BJ (cell line): ENCODE measurements around the gene IL13. TPM values are rescaled to one million over a fixed set of nuclear protein-coding genes. Genes with fewer than 3 reads are reported as not detected.

Source experiments
- CTCF ChIA-PET: fragments of 350-600 bp; formaldehyde crosslinking; extraction: SDS; loops from one replicate; lab custom pipeline; 2021; ENCODE audit warnings: antibody characterized with exemption, inconsistent platforms; lab: Yijun Ruan, JAX
- POLR2A ChIA-PET: fragments of 300-600 bp; sonication (Branson Sonifier 250); formaldehyde crosslinking; extraction: SDS; loops from one replicate; lab custom pipeline; 2021; ENCODE audit warnings: antibody characterized with exemption; lab: Charles Lee
- DNase-seq: peaks from one replicate; pipeline ENCODE4 v3.0.0-alpha.2; 2011; ENCODE audit warnings: low read depth
- H3K27me3 ChIP-seq: 2 replicates; pipeline ENCODE4 v1.6.0; 2011; ENCODE audit warnings: low read length; ENCODE audit not compliant: control insufficient read depth, insufficient read depth
- H3K36me3 ChIP-seq: 2 replicates; pipeline ENCODE4 v1.5.1; 2011; ENCODE audit warnings: low read length; ENCODE audit not compliant: control insufficient read depth, insufficient read depth
- H3K4me3 ChIP-seq: 2 replicates; pipeline ENCODE4 v1.5.1; 2011; ENCODE audit warnings: low read depth, mild to moderate bottlenecking, control low read depth, low read length
- CTCF ChIP-seq: IDR thresholded peaks from 2 replicates; pipeline ENCODE4 v1.5.1; 2011; ENCODE audit warnings: low read depth, mild to moderate bottlenecking, control low read depth, inconsistent platforms, low read length, moderate library complexity; ENCODE audit not compliant: insufficient read depth
- polyA plus RNA-seq: library from polyadenylated mRNA; depleted of rRNA; stranded (reverse); fragments of >200 nt; gene quantifications from 2 replicates; pipeline ENCODE4 v1.2.3, GENCODE V29; 2011

The IL13 gene
- polyA plus RNA-seq, 1 experiment, result not detected

- POLR2A ChIA-PET, result no interaction called here
- H3K4me3 ChIP-seq, result no peak overlapping the region
- H3K27me3 ChIP-seq, result no peaks in the 10 kb centered on the region
- no peak for TF ChIP-seq CTCF
- H3K36me3 ChIP-seq, result no peaks in the 10 kb centered on the region
- DNase-seq, result no peak
- CTCF ChIA-PET, result interaction anchor here (0.6 to 1.0 kb wide), 2 partner anchors 45 to 57 kb away, joined by 3 read pairs; no protein-coding TSS in a partner anchor
Measured at GRCh38 chr5:132653716-132654115, 4.3 kb upstream of the IL13 start.

- CTCF ChIA-PET, result interaction anchor here (1.6 to 2.9 kb wide), 2 partner anchors 8 to 60 kb away, joined by 3 to 7 read pairs; no protein-coding TSS in a partner anchor
- POLR2A ChIA-PET, result no interaction called here
- Histone ChIP-seq H3K36me3 (no peaks in the 10 kb centered on the region), H3K27me3 (no peaks in the 10 kb centered on the region), H3K4me3 (peak overlapping the region; percentile 25)
- DNase-seq, result no peak
- TF ChIP-seq CTCF, result peak; percentile 19; the same call in 1 of the 2 replicates
Measured at GRCh38 chr5:132655821-132656773, 1.9 kb upstream of the IL13 start.

- Histone ChIP-seq H3K4me3 (no peak overlapping the region; the same call in 1 of the 2 replicates), H3K27me3 (no peaks in the 10 kb centered on the region), H3K36me3 (no peaks in the 10 kb centered on the region)
- TF ChIP-seq CTCF, result no peak
- no peak for DNase-seq
- ChIA-PET POLR2A (no interaction called here), CTCF (interaction anchor here (0.6 to 2.9 kb wide), 3 partner anchors 9 to 164 kb away, joined by 3 to 7 read pairs (median 3); no protein-coding TSS in a partner anchor)
Measured at GRCh38 chr5:132656774-132657355, 1.1 kb upstream of the IL13 start.

- Histone ChIP-seq H3K36me3 (no peaks in the 10 kb centered on the region), H3K4me3 (no peak overlapping the region), H3K27me3 (no peaks in the 10 kb centered on the region)
- no peak for DNase-seq
- ChIA-PET CTCF (interaction anchor here (1.1 to 2.9 kb wide), 2 partner anchors 57 to 161 kb away, joined by 3 to 7 read pairs; no protein-coding TSS in a partner anchor), POLR2A (no interaction called here)
- no peak for TF ChIP-seq CTCF
Measured at GRCh38 chr5:132658381-132659302, 669 bp downstream of the IL13 start.
